ENCODE results near the gene CLCA4.
A peak's percentile ranks its signal among the peaks of the same experiment; 100 is the strongest.

Gene CLCA4

GRCh38 chr1:86551305-86551704, 4.4 kb downstream of the CLCA4 start:
- no peaks in the 10 kb centered on the region for H3K4me1 Mint-ChIP-seq
- no peak for TF ChIP-seq CTCF (IDR thresholded peaks at IDR 0.05)
- H3K4me3 Mint-ChIP-seq, result no peak overlapping the region
- H3K9me3 Mint-ChIP-seq, result peaks cover 13% of the 10 kb centered on the region
- peaks cover 5% of the 10 kb centered on the region for H3K27me3 Mint-ChIP-seq (ENCODE audit: low read depth, poor library complexity)
- no peaks in the 10 kb centered on the region for H3K36me3 Mint-ChIP-seq (ENCODE audit: low read depth)
- peak overlapping the region; percentile 60 for H3K27ac Mint-ChIP-seq
- no peak for DNase-seq

- Mint-ChIP-seq H3K4me3 (no peak overlapping the region), H3K9me3 (peaks cover 13% of the 10 kb centered on the region), H3K27ac (no peak overlapping the region), H3K36me3 (ENCODE audit: low read depth) (no peaks in the 10 kb centered on the region), H3K4me1 (no peaks in the 10 kb centered on the region), H3K27me3 (ENCODE audit: low read depth, poor library complexity) (peaks cover 5% of the 10 kb centered on the region)
- no peak for DNase-seq
- no peak for TF ChIP-seq CTCF (IDR thresholded peaks at IDR 0.05)
Measured at GRCh38 chr1:86552376-86552775, 5.5 kb downstream of the CLCA4 start.

GRCh38 chr1:86557739-86558138, 10.9 kb downstream of the CLCA4 start:
- H3K36me3 Mint-ChIP-seq (ENCODE audit: low read depth), result no peaks in the 10 kb centered on the region
- H3K4me3 Mint-ChIP-seq, result no peak overlapping the region
- no peak overlapping the region for H3K27ac Mint-ChIP-seq
- no peaks in the 10 kb centered on the region for H3K4me1 Mint-ChIP-seq
- peaks cover 5% of the 10 kb centered on the region for H3K27me3 Mint-ChIP-seq (ENCODE audit: low read depth, poor library complexity)
- no peak for TF ChIP-seq CTCF (IDR thresholded peaks at IDR 0.05)
- no peak for DNase-seq
- H3K9me3 Mint-ChIP-seq, result peaks cover 14% of the 10 kb centered on the region

- H3K27me3 Mint-ChIP-seq (ENCODE audit: low read depth, poor library complexity), result no peaks in the 10 kb centered on the region
- H3K9me3 Mint-ChIP-seq, result peaks cover 2% of the 10 kb centered on the region
- no peak for TF ChIP-seq CTCF (IDR thresholded peaks at IDR 0.05)
- DNase-seq, result no peak
- H3K27ac Mint-ChIP-seq, result no peak overlapping the region
- H3K36me3 Mint-ChIP-seq (ENCODE audit: low read depth), result no peaks in the 10 kb centered on the region
- H3K4me3 Mint-ChIP-seq, result no peak overlapping the region
- H3K4me1 Mint-ChIP-seq, result no peaks in the 10 kb centered on the region
Measured at GRCh38 chr1:86563849-86564248, 17.0 kb downstream of the CLCA4 start.

GRCh38 chr1:86567341-86567740, 20.5 kb downstream of the CLCA4 start:
- H3K27ac Mint-ChIP-seq, result no peak overlapping the region

More at GRCh38 chr1:86567341-86567740, 20.5 kb downstream of the CLCA4 start:
- Mint-ChIP-seq H3K36me3 (ENCODE audit: low read depth) (no peaks in the 10 kb centered on the region), H3K4me1 (no peaks in the 10 kb centered on the region), H3K27me3 (ENCODE audit: low read depth, poor library complexity) (no peaks in the 10 kb centered on the region), H3K9me3 (no peaks in the 10 kb centered on the region), H3K4me3 (no peak overlapping the region)
- no peak for TF ChIP-seq CTCF (IDR thresholded peaks at IDR 0.05)
- DNase-seq, result no peak
